ENCODE data around the gene C1QTNF8.

DNA sequence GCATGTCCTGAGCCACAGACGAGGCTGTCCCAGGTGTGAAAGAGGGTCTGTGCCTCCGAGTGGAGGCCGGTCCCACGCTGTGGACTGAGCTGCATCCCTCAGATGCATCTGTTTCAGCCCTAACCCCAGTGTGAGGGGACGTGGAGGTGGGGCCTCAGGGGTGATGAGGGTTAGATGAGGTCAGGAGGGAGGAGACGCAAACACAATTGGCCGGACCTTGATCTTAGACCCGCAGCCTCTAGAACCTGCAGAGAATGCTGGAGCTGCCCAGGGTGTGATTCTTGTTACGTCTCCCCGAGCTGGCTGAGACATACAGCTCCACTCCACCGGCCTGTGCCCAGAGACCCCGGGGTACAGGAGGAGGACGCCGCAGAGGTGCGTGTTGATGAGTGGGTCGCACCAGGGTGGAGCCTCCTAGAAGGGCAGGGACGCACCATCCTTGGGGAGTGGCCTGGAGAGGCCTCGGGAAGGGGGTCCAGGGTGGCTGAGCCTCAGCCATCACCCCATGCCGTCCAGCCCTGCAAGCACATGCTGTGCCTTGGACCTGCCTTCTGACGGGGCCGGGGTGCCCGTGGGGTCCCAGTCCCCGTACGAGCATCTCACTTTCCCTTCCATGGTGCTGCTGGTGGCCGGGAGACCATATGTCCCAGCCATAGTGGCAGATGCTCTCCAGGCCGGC, 16.6 kb upstream of the C1QTNF8 start:
- TF ChIP-seq EZH2phosphoT487 (IDR thresholded peaks at IDR 0.05; ENCODE audit: insufficient read depth, low read depth) (no peak), EZH2 (IDR thresholded peaks at IDR 0.05; ENCODE audit: insufficient read depth, poor library complexity, severe bottlenecking) (no peak)

All from GM23248 (cell line).